PC-3 (cell line): ENCODE results near the gene BAZ1A. TPM values are rescaled to one million over a fixed set of nuclear protein-coding genes. Genes with fewer than 3 reads are reported as not detected.

Source experiments
- ATAC-seq: fragments of 200-7000 bp; cut with Tn5 transposase; 2 replicates; pipeline ENCODE4 v1.9.1; 2020; ENCODE audit warnings: mild to moderate bottlenecking, moderate library complexity
- BruUV-seq: library from RNA; stranded (reverse); fragments of 400-500 nt; replicated peaks from 2 replicates; lab custom pipeline; 2021; lab: Mats Ljungman, UMichigan
- CTCF ChIA-PET: fragments of 300-600 bp; sonication (Branson Sonifier 250); formaldehyde crosslinking; loops from one replicate; lab custom pipeline; 2022; ENCODE audit warnings: antibody characterized with exemption; lab: Charles Lee
- POLR2A ChIA-PET: fragments of 300-600 bp; sonication (Branson Sonifier 250); formaldehyde crosslinking; loops from one replicate; lab custom pipeline; 2022; ENCODE audit warnings: antibody characterized with exemption; ENCODE audit not compliant: unreplicated experiment; lab: Charles Lee
- DNase-seq: peaks from one replicate; pipeline ENCODE4 v3.0.0-alpha.2; 2015
- H2AFZ ChIP-seq: fragments of 300-600 bp; sonication (generic); 2 replicates; pipeline ENCODE4 v1.6.0; 2016; ENCODE audit warnings: antibody characterized with exemption, low read length
- H3F3A ChIP-seq: fragments of 300-600 bp; sonication (generic); one replicate; pipeline ENCODE4 v1.6.0; 2017; ENCODE audit warnings: antibody characterized with exemption, low read length, control low read depth, mild to moderate bottlenecking; ENCODE audit not compliant: unreplicated experiment
- H3K27ac ChIP-seq: fragments of 300-600 bp; sonication (generic); 2 replicates; pipeline ENCODE4 v1.5.1; 2016; ENCODE audit warnings: mild to moderate bottlenecking, low read length
- H3K27me3 ChIP-seq: fragments of 300-600 bp; sonication (generic); 2 replicates; pipeline ENCODE4 v1.6.1; 2016; ENCODE audit warnings: low read length, mixed read lengths
- H3K36me3 ChIP-seq: fragments of 300-600 bp; sonication (generic); 2 replicates; pipeline ENCODE4 v1.6.1; 2016; ENCODE audit warnings: low read depth, mixed run types, low read length, mixed read lengths
- H3K4me1 ChIP-seq: fragments of 300-600 bp; sonication (generic); 2 replicates; pipeline ENCODE4 v1.5.1; 2016; ENCODE audit warnings: low read length; ENCODE audit not compliant: insufficient read depth
- H3K4me2 ChIP-seq: fragments of 300-600 bp; sonication (generic); 2 replicates; pipeline ENCODE4 v1.6.0; 2016; ENCODE audit warnings: low read length
- H3K4me3 ChIP-seq: fragments of 300-600 bp; sonication (generic); 2 replicates; pipeline ENCODE4 v1.5.1; 2016; ENCODE audit warnings: mild to moderate bottlenecking, low read length, mixed read lengths
- H3K79me2 ChIP-seq: fragments of 300-600 bp; sonication (generic); 2 replicates; pipeline ENCODE4 v1.6.1; 2017; ENCODE audit warnings: low read length, mixed read lengths
- H3K9ac ChIP-seq: fragments of 300-600 bp; sonication (generic); 2 replicates; pipeline ENCODE4 v1.6.0; 2016; ENCODE audit warnings: mild to moderate bottlenecking, low read length
- H3K9me2 ChIP-seq: fragments of 300-600 bp; sonication (generic); replicated peaks from 2 replicates; pipeline ENCODE4 v1.6.1; 2016; ENCODE audit warnings: mixed run types, low read length, mixed read lengths
- H3K9me3 ChIP-seq: fragments of 300-600 bp; sonication (generic); 2 replicates; pipeline ENCODE4 v1.6.1; 2016; ENCODE audit warnings: low read length, mixed read lengths
- H4K20me1 ChIP-seq: fragments of 300-600 bp; sonication (generic); 2 replicates; pipeline ENCODE4 v1.6.1; 2016; ENCODE audit warnings: low read length, mixed read lengths
- CTCF ChIP-seq: fragments of 300-600 bp; sonication (generic); conservative IDR thresholded peaks from 2 replicates; pipeline ENCODE4 v1.5.1; 2017; ENCODE audit warnings: antibody characterized with exemption, low read depth, mild to moderate bottlenecking, low read length
- EZH2 ChIP-seq: fragments of 300-600 bp; sonication (generic); IDR thresholded peaks from one replicate; pipeline ENCODE4 v1.6.1; 2017; ENCODE audit warnings: antibody characterized with exemption, mild to moderate bottlenecking, low read length; ENCODE audit not compliant: unreplicated experiment
- EZH2phosphoT487 ChIP-seq: fragments of 300-600 bp; sonication (generic); IDR thresholded peaks from 2 replicates; pipeline ENCODE4 v1.6.1; 2018; ENCODE audit warnings: mild to moderate bottlenecking, antibody characterized with exemption, low read length, borderline replicate concordance
- intact Hi-C: fragments of 100-400 bp; cut with micrococcal nuclease; formaldehyde crosslinking; loops from 2 replicates; pipeline ENCODE4 v1.9.0; 2023
- total RNA-seq: library from RNA; depleted of rRNA; stranded (reverse); fragments of >200 nt; gene quantifications from 2 replicates; pipeline ENCODE4 v1.2.3, GENCODE V29; 2014

Gene BAZ1A
- total RNA-seq, 1 experiment from 2014 or later = 24.7 TPM

GRCh38 chr14:34722723-34723545 is 152.2 kb downstream of the BAZ1A start:
- Histone ChIP-seq H3K27me3 (no peaks in the 10 kb centered on the region), H3K4me3 (no peak overlapping the region), H3K4me1 (0 out of 2 replicates have a peak, but pooled peaks cover 3% of the 10 kb centered on the region), H3K9me3 (no peaks in the 10 kb centered on the region), H3K4me2 (peak overlapping the region; percentile 55), H3K79me2 (no peaks in the 10 kb centered on the region), H2AFZ (peak overlapping the region; percentile 77), H3F3A (no peaks in the 10 kb centered on the region), H3K36me3 (no peaks in the 10 kb centered on the region), H4K20me1 (no peaks in the 10 kb centered on the region), H3K27ac (no peak overlapping the region), H3K9me2 (no peaks in the 10 kb centered on the region), H3K9ac (no peak overlapping the region)
- ATAC-seq = peak; percentile 76
- TF ChIP-seq EZH2 (no peak), CTCF (peak; percentile 83), EZH2phosphoT487 (no peak)
- peak; percentile 77 for DNase-seq
- BruUV-seq = no TSS peak
- intact Hi-C loops = loop anchor here (1.0 kb wide), 1 partner anchor 51 kb away; no protein-coding TSS in a partner anchor
- ChIA-PET POLR2A (interaction anchor here (0.6 to 0.7 kb wide), 2 partner anchors 50 to 379 kb away, joined by 3 to 4 read pairs; no protein-coding TSS in a partner anchor), CTCF (interaction anchor here (0.5 to 2.2 kb wide), 11 partner anchors 9 to 377 kb away, joined by 3 to 13 read pairs (median 4); no protein-coding TSS in a partner anchor)

GRCh38 chr14:34721129-34721528 is 154.0 kb downstream of the BAZ1A start:
- Histone ChIP-seq H3K4me1 (0 out of 2 replicates have a peak, but pooled peaks cover 3% of the 10 kb centered on the region), H3K9me2 (no peaks in the 10 kb centered on the region), H4K20me1 (no peaks in the 10 kb centered on the region), H3K9ac (no peak overlapping the region), H3K4me3 (no peak overlapping the region), H2AFZ (no peak overlapping the region), H3K4me2 (no peak overlapping the region), H3F3A (no peaks in the 10 kb centered on the region), H3K36me3 (no peaks in the 10 kb centered on the region), H3K79me2 (no peaks in the 10 kb centered on the region), H3K27ac (no peak overlapping the region), H3K27me3 (no peaks in the 10 kb centered on the region), H3K9me3 (no peaks in the 10 kb centered on the region)
- intact Hi-C loops = no loop called here
- CTCF ChIA-PET = interaction anchor here (2.2 kb wide), 1 partner anchor 21 kb away, joined by 13 read pairs; no protein-coding TSS in a partner anchor
- TF ChIP-seq EZH2 = no peak
- TF ChIP-seq CTCF = no peak
- TF ChIP-seq EZH2phosphoT487 = no peak
- DNase-seq = no peak
- BruUV-seq = no TSS peak
- POLR2A ChIA-PET = no interaction called here
- no peak for ATAC-seq

- DNase-seq = no peak
- Histone ChIP-seq H3K27me3 (no peaks in the 10 kb centered on the region), H3K9ac (no peak overlapping the region), H4K20me1 (no peaks in the 10 kb centered on the region), H3K4me2 (no peak overlapping the region), H3F3A (no peaks in the 10 kb centered on the region), H3K4me3 (no peak overlapping the region), H3K27ac (no peak overlapping the region), H3K36me3 (no peaks in the 10 kb centered on the region), H3K79me2 (peaks cover 2% of the 10 kb centered on the region), H3K9me3 (no peaks in the 10 kb centered on the region), H2AFZ (no peak overlapping the region), H3K9me2 (no peaks in the 10 kb centered on the region), H3K4me1 (peaks cover 10% of the 10 kb centered on the region; the same call in 1 of the 2 replicates)
- ChIA-PET POLR2A (no interaction called here), CTCF (no interaction called here)
- intact Hi-C loops = no loop called here
- TF ChIP-seq CTCF (no peak), EZH2phosphoT487 (no peak), EZH2 (no peak)
- no peak for ATAC-seq
- no TSS peak for BruUV-seq
These were observed 156.3 kb downstream of the BAZ1A start for GRCh38 chr14:34718750-34719304.
